Panc1 (cell line): ENCODE data around the gene PLEKHN1. TPM values are rescaled to one million over a fixed set of nuclear protein-coding genes. Genes with fewer than 3 reads are reported as not detected.

Source experiments
- ATAC-seq: fragments of 200-7000 bp; cut with Tn5 transposase; 2 replicates; pipeline ENCODE4 v1.9.1; 2020; ENCODE audit warnings: mild to moderate bottlenecking, moderate library complexity
- BruUV-seq: library from RNA; stranded (reverse); fragments of 400-500 nt; replicated peaks from 2 replicates; lab custom pipeline; 2021; lab: Mats Ljungman, UMichigan
- CTCF ChIA-PET: fragments of 300-600 bp; sonication (Branson Sonifier 250); formaldehyde crosslinking; loops from one replicate; lab custom pipeline; 2022; ENCODE audit warnings: antibody characterized with exemption; lab: Charles Lee
- POLR2A ChIA-PET: fragments of 300-600 bp; sonication (Branson Sonifier 250); formaldehyde crosslinking; loops from one replicate; lab custom pipeline; 2022; ENCODE audit warnings: antibody characterized with exemption; lab: Charles Lee
- DNase-seq: peaks from one replicate; pipeline ENCODE4 v3.0.0-alpha.2; 2010; ENCODE audit warnings: low read depth, low spot score
- H3K27ac ChIP-seq: 2 replicates; pipeline ENCODE4 v1.5.1; 2011; ENCODE audit warnings: mild to moderate bottlenecking, low read length, inconsistent platforms
- H3K27me3 ChIP-seq: fragments of 200-500 bp; sonication (Bioruptor generic); 2 replicates; pipeline ENCODE4 v1.6.0; 2014; ENCODE audit warnings: low read length, inconsistent platforms; ENCODE audit not compliant: control insufficient read depth, insufficient read depth
- H3K36me3 ChIP-seq: fragments of 200-500 bp; sonication (Bioruptor generic); 2 replicates; pipeline ENCODE4 v1.5.1; 2014; ENCODE audit warnings: inconsistent platforms, mild to moderate bottlenecking, low read length, moderate library complexity; ENCODE audit not compliant: control insufficient read depth, insufficient read depth
- H3K4me1 ChIP-seq: 2 replicates; pipeline ENCODE4 v1.5.1; 2011; ENCODE audit warnings: inconsistent platforms, mild to moderate bottlenecking, low read length, moderate library complexity; ENCODE audit not compliant: control insufficient read depth, insufficient read depth
- H3K4me3 ChIP-seq, 2 experiments: 2 replicates each; pipeline ENCODE4 v1.5.1; 2011 to 2012; ENCODE audit warnings: low read depth in 2 of 2, low read length in 2 of 2, mild to moderate bottlenecking in 2 of 2, inconsistent platforms in 1 of 2, moderate library complexity in 1 of 2
- H3K9me3 ChIP-seq: fragments of 200-500 bp; sonication (Bioruptor generic); 2 replicates; pipeline ENCODE4 v1.5.1; 2014; ENCODE audit warnings: low read depth, mild to moderate bottlenecking, inconsistent platforms, low read length, moderate library complexity; ENCODE audit not compliant: control insufficient read depth, insufficient read depth
- CTCF ChIP-seq: fragments of 450-650 bp; IDR thresholded peaks from 2 replicates; pipeline ENCODE4 v1.5.1; 2017; ENCODE audit warnings: mild to moderate bottlenecking
- POLR2AphosphoS5 ChIP-seq: IDR thresholded peaks from 2 replicates; pipeline ENCODE4 v1.6.1; 2012; ENCODE audit warnings: mild to moderate bottlenecking, low read depth, low read length, moderate library complexity
- REST ChIP-seq, 2 experiments: IDR thresholded peaks; 2 replicates each; pipeline ENCODE4 v1.6.1; 2011 to 2012; ENCODE audit warnings: low read depth in 2 of 2, control low read depth in 1 of 2, low read length in 1 of 2, mild to moderate bottlenecking in 1 of 2, moderate library complexity in 1 of 2; ENCODE audit not compliant: insufficient read depth in 1 of 2
- SIN3A ChIP-seq: IDR thresholded peaks from 2 replicates; pipeline ENCODE4 v1.6.1; 2012; ENCODE audit warnings: low read depth, mild to moderate bottlenecking, low read length, moderate library complexity, borderline replicate concordance; ENCODE audit not compliant: insufficient read depth
- TCF7L2 ChIP-seq: IDR thresholded peaks from 2 replicates; pipeline ENCODE4 v1.6.1; 2011; ENCODE audit warnings: mild to moderate bottlenecking, low read depth, low read length, inconsistent platforms
- in situ Hi-C: cut with HindIII; loops from 2 replicates; pipeline ENCODE4 v1.10.0; 2016; ENCODE audit warnings: low sequenced_read_pairs, low pct_unique_long_range_greater_than_20kb
- intact Hi-C: fragments of 100-400 bp; cut with micrococcal nuclease; formaldehyde crosslinking; loops from one replicate; pipeline ENCODE4 v1.10.0; 2022; ENCODE audit not compliant: unreplicated experiment
- total RNA-seq: library from RNA; stranded (reverse); gene quantifications from one replicate; pipeline ENCODE4 v1.2.1, GENCODE V29; 2021; ENCODE audit not compliant: unreplicated experiment

PLEKHN1 gene
- total RNA-seq, 1 experiment from 2014 or later, result 9.8 TPM

GRCh38 chr1:956636-957035 lies 9.6 kb upstream of the PLEKHN1 start:
- Histone ChIP-seq H3K27ac (no peak overlapping the region), H3K27me3 (no peaks in the 10 kb centered on the region), H3K4me3 (no peak overlapping the region), H3K36me3 (peaks cover 17% of the 10 kb centered on the region), H3K9me3 (no peaks in the 10 kb centered on the region), H3K4me1 (peaks cover 7% of the 10 kb centered on the region)
- ATAC-seq (no peak), DNase-seq (no peak)
- intact Hi-C loops (no loop called here), in situ Hi-C loops (no loop called here)
- no TSS peak for BruUV-seq
- POLR2A ChIA-PET, result no interaction called here
- TF ChIP-seq SIN3A, result no peak
- CTCF ChIA-PET, result no interaction called here

GRCh38 chr1:958823-959730 lies 7.2 kb upstream of the PLEKHN1 start, which contains the start of gene NOC2L:
NOC2L (minus strand) TSS chr1:959256; CDS start chr1:959240, 16 bp downstream.
- POLR2A ChIA-PET, result interaction anchor here (0.5 kb wide), 1 partner anchor 26 kb away, joined by 12 read pairs; no protein-coding TSS in a partner anchor
- BruUV-seq, result TSS peak; percentile 87
- Histone ChIP-seq H3K4me3 (peak within 1 kb of the TSS; percentile 85 to 99), H3K9me3 (no peaks in the 10 kb centered on the region), H3K36me3 (peaks cover 15% of the 10 kb centered on the region), H3K4me1 (peaks cover 7% of the 10 kb centered on the region), H3K27me3 (no peaks in the 10 kb centered on the region), H3K27ac (peak within 1 kb of the TSS; percentile 95)
- CTCF ChIA-PET, result interaction anchor here (0.6 kb wide), 1 partner anchor 17 kb away, joined by 3 read pairs; no protein-coding TSS in a partner anchor
- intact Hi-C loops, result no loop called here
- no peak for DNase-seq
- ATAC-seq, result peak; percentile 89
- in situ Hi-C loops, result no loop called here
- TF ChIP-seq SIN3A (peak; percentile 90; the same call in 1 of the 2 replicates), POLR2AphosphoS5 (peak; percentile 77; the same call in 1 of the 2 replicates), CTCF (no peak)

- no TSS peak for BruUV-seq
- TF ChIP-seq SIN3A (no peak), POLR2AphosphoS5 (no peak), REST (IDR thresholded peaks at IDR 0.05; ENCODE audit: insufficient read depth in 1 of 2, low read depth in 2 of 2, low read length in 1 of 2) (no peak), TCF7L2 (no peak), CTCF (no peak)
- H3K4me3 ChIP-seq, result peak overlapping the region; percentile 50 to 99
- in situ Hi-C loops (no loop called here), intact Hi-C loops (no loop called here)
- no peaks in the 10 kb centered on the region for H3K27me3 ChIP-seq
- H3K4me1 ChIP-seq, result peaks cover 7% of the 10 kb centered on the region
- peak; percentile 8 for ATAC-seq
- DNase-seq, result no peak
- H3K27ac ChIP-seq, result peak overlapping the region; percentile 71
- H3K36me3 ChIP-seq, result peaks cover 15% of the 10 kb centered on the region
- no peaks in the 10 kb centered on the region for H3K9me3 ChIP-seq
- CTCF ChIA-PET, result interaction anchor here (0.6 kb wide), 1 partner anchor 17 kb away, joined by 3 read pairs; no protein-coding TSS in a partner anchor
- POLR2A ChIA-PET, result no interaction called here
Measured at GRCh38 chr1:959731-960362, 6.4 kb upstream of the PLEKHN1 start.
